ENCODE measurements around the gene WDR62.

Gene WDR62

DNA sequence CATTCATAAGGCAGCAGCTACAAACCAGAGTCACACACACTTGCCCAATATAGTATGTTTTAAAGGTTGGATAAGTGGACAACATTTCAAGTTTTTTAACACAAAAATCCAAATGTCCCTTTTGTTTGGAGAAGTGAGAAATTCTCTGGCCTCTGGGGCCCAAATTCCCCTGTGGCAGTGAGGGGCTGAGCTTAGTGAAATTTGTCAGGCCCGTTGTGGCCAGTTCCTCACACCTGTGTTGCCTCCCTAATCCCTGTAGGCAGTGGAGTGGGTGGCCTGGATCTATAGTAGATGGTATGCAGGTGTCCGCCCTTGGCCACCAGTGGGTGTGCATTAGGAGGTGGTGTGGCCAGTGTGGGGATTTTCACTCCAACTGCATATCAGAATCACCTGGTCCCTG is 6.7 kb downstream of the WDR62 start:
- Histone ChIP-seq H3K4me3 (ENCODE audit: low read depth, low read length) (no peak overlapping the region), H3K36me3 (ENCODE audit: control insufficient read depth in 2 of 2, insufficient read depth in 1 of 2, low read length in 2 of 2) (peaks cover 82 to 93% of the 10 kb centered on the region in 2 experiments), H3K4me1 (ENCODE audit: control insufficient read depth, insufficient read depth, low read length) (peaks cover 13% of the 10 kb centered on the region), H3K9me3 (ENCODE audit: control insufficient read depth, insufficient read depth, low read depth, low read length) (no peaks in the 10 kb centered on the region), H3K27ac (ENCODE audit: extremely low read depth, low read depth, low read length) (no peak overlapping the region)
- CTCF ChIA-PET, result interaction anchor here (0.5 to 4.8 kb wide), 35 partner anchors 10 to 1421 kb away, joined by 3 to 72 read pairs (median 5); partner anchors contain the start of genes OVOL3, POLR2I, SDHAF1 and TBCB
- POLR2A ChIA-PET, result interaction anchor here (0.6 to 3.5 kb wide), 9 partner anchors 9 to 153 kb away, joined by 3 to 28 read pairs (median 3); partner anchors contain the start of genes ALKBH6, POLR2I, TBCB and ZNF565
- no peak for TF ChIP-seq ZNF114 (tag by site-specific recombination; IDR thresholded peaks at IDR 0.05)
- TF ChIP-seq ZNF48 (tag by site-specific recombination; IDR thresholded peaks at IDR 0.05), result no peak
- peak; percentile 48 for TF ChIP-seq ZFHX2 (tag by site-specific recombination; conservative IDR thresholded peaks at IDR 0.05)
- peak; percentile 69; the same call in 1 of the 2 replicates for TF ChIP-seq EGR2 (tag by site-specific recombination; IDR thresholded peaks at IDR 0.05; ENCODE audit: low read depth)

DNA sequence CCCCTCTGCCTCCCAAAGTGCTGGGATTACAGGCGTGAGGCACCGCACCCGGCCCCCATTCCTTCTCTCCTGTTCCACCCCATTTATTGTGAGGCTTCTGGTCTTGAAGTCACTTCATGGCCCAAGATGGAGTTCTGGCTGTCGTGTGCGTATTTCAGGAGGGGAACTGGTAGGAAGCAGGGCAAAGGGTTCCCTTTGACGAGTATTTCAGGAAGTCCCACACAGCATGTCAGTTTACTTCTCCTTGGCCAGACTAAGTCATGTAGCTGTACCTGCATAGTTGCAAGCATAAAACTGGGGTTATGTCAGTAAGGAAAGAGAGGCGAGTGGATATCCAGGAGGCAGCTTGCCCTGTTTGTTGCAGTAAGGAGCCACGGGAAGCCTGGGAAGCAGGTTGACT is 10.1 kb downstream of the WDR62 start:
- H3K36me3 ChIP-seq (ENCODE audit: control insufficient read depth in 2 of 2, insufficient read depth in 1 of 2, low read length in 2 of 2), result peaks cover 75 to 77% of the 10 kb centered on the region in 2 experiments
- POLR2A ChIA-PET, result interaction anchor here (0.9 to 3.8 kb wide), 3 partner anchors 10 to 75 kb away, joined by 3 to 40 read pairs (median 5); partner anchors contain the start of genes CAPNS1, THAP8 and WDR62
- no peak overlapping the region for H3K27ac ChIP-seq (ENCODE audit: extremely low read depth, low read depth, low read length)
- TF ChIP-seq ZNF239 (tag by site-specific recombination; IDR thresholded peaks at IDR 0.05), result no peak
- peaks cover 11% of the 10 kb centered on the region for H3K4me1 ChIP-seq (ENCODE audit: control insufficient read depth, insufficient read depth, low read length)
- H3K4me3 ChIP-seq (ENCODE audit: low read depth, low read length), result no peak overlapping the region
- CTCF ChIA-PET, result interaction anchor here (0.8 kb wide), 1 partner anchor 105 kb away, joined by 3 read pairs; no protein-coding TSS in a partner anchor
- H3K9me3 ChIP-seq (ENCODE audit: control insufficient read depth, insufficient read depth, low read depth, low read length), result no peaks in the 10 kb centered on the region

DNA sequence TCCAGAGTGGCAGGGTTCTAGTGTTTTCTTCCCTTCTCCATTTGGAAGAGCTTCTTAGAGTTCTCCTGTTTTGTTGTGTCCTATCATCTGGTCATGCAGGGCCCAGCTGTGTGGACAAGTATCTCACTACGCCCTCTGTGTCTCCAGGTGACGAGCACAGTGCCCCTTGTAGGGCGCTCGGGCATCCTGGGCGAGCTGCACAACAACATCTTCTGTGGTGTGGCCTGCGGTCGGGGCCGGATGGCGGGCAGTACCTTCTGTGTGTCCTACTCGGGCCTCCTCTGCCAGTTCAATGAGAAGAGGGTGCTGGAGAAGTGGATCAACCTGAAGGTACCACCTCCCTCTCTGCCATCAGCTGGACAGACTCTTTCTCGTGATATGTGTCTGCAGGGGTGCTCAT is 13.0 kb downstream of the WDR62 start:
- CTCF ChIA-PET, result interaction anchor here (0.6 to 2.3 kb wide), 8 partner anchors 9 to 198 kb away, joined by 3 to 12 read pairs (median 6); no protein-coding TSS in a partner anchor
- Histone ChIP-seq H3K36me3 (ENCODE audit: control insufficient read depth in 2 of 2, insufficient read depth in 1 of 2, low read length in 2 of 2) (peaks cover 71 to 75% of the 10 kb centered on the region in 2 experiments), H3K9me3 (ENCODE audit: control insufficient read depth, insufficient read depth, low read depth, low read length) (no peaks in the 10 kb centered on the region), H3K4me3 (ENCODE audit: low read depth, low read length) (no peak overlapping the region), H3K4me1 (ENCODE audit: control insufficient read depth, insufficient read depth, low read length) (peaks cover 31% of the 10 kb centered on the region), H3K27ac (ENCODE audit: extremely low read depth, low read depth, low read length) (peak overlapping the region; percentile 56)
- TF ChIP-seq ZNF112 (tag by site-specific recombination; IDR thresholded peaks at IDR 0.05), result no peak
- no peak for TF ChIP-seq ZBTB21 (tag by site-specific recombination; IDR thresholded peaks at IDR 0.05)
- TF ChIP-seq ZNF624 (tag by site-specific recombination; IDR thresholded peaks at IDR 0.05), result no peak
- no peak for TF ChIP-seq GLIS2 (tag by site-specific recombination; IDR thresholded peaks at IDR 0.05)
- TF ChIP-seq IKZF3 (tag by site-specific recombination; IDR thresholded peaks at IDR 0.05), result no peak
- no peak for TF ChIP-seq ZNF776 (tag by site-specific recombination; IDR thresholded peaks at IDR 0.05; ENCODE audit: borderline replicate concordance)
- TF ChIP-seq ZNF211 (tag by site-specific recombination; IDR thresholded peaks at IDR 0.05; ENCODE audit: low read depth), result no peak
- TF ChIP-seq ZNF664 (tag by site-specific recombination; IDR thresholded peaks at IDR 0.05), result no peak
- TF ChIP-seq ZNF48 (tag by site-specific recombination; IDR thresholded peaks at IDR 0.05), result no peak
- TF ChIP-seq ZSCAN16 (tag by site-specific recombination; IDR thresholded peaks at IDR 0.05), result no peak
- TF ChIP-seq, protein P1, sequence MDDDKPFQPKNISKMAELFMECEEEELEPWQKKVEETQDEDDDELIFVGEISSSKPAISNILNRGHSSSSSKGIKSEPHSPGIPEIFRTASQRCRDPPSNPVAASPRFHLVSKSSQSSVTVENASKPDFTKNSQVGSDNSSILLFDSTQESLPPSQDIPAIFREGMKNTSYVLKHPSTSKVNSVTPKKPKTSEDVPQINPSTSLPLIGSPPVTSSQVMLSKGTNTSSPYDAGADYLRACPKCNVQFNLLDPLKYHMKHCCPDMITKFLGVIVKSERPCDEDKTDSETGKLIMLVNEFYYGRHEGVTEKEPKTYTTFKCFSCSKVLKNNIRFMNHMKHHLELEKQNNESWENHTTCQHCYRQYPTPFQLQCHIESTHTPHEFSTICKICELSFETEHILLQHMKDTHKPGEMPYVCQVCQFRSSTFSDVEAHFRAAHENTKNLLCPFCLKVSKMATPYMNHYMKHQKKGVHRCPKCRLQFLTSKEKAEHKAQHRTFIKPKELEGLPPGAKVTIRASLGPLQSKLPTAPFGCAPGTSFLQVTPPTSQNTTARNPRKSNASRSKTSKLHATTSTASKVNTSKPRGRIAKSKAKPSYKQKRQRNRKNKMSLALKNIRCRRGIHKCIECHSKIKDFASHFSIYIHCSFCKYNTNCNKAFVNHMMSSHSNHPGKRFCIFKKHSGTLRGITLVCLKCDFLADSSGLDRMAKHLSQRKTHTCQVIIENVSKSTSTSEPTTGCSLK (tag by site-specific recombination; IDR thresholded peaks at IDR 0.05), result no peak
- TF ChIP-seq ZNF114 (tag by site-specific recombination; IDR thresholded peaks at IDR 0.05), result no peak
- POLR2A ChIA-PET, result interaction anchor here (0.9 to 3.8 kb wide), 3 partner anchors 10 to 15 kb away, joined by 3 to 40 read pairs (median 3); partner anchors contain the start of genes THAP8 and WDR62

Data from HEK293 (cell line).